PFSK-1 (cell line): Measurements from ENCODE around the gene RPL36A.

ENCODE experiments used
- FOXP2 ChIP-seq: optimal IDR thresholded peaks from 2 replicates; pipeline ENCODE3; 2011; ENCODE audit warnings: borderline replicate concordance, control low read depth, inconsistent platforms; ENCODE audit not compliant: insufficient read depth; ENCODE audit errors: extremely low read length, extremely low read depth
- POLR2AphosphoS5 ChIP-seq: IDR thresholded peaks from 2 replicates; pipeline ENCODE4 v1.6.1; 2012; ENCODE audit warnings: low read depth, mild to moderate bottlenecking, control low read depth, low read length, moderate library complexity
- SIN3A ChIP-seq: IDR thresholded peaks from 2 replicates; pipeline ENCODE4 v1.6.1; 2012; ENCODE audit warnings: mild to moderate bottlenecking, low read length, moderate library complexity, borderline replicate concordance; ENCODE audit not compliant: insufficient read depth
- TAF1 ChIP-seq: IDR thresholded peaks from 2 replicates; pipeline ENCODE4 v1.6.1; 2012; ENCODE audit warnings: low read length, control low read depth, borderline replicate concordance; ENCODE audit not compliant: insufficient read depth
- TF ChIP-seq, protein P1 (sequence below), 2 experiments: IDR thresholded peaks; 2 replicates each; pipeline versions ENCODE4 v1.6.1 to v1.8.0; 2011 to 2012; ENCODE audit warnings: low read depth in 2 of 2, low read length in 2 of 2, control low read depth in 1 of 2, inconsistent platforms in 1 of 2, mild to moderate bottlenecking in 1 of 2, moderate library complexity in 1 of 2; ENCODE audit not compliant: insufficient read depth in 1 of 2

The RPL36A gene

DNA sequence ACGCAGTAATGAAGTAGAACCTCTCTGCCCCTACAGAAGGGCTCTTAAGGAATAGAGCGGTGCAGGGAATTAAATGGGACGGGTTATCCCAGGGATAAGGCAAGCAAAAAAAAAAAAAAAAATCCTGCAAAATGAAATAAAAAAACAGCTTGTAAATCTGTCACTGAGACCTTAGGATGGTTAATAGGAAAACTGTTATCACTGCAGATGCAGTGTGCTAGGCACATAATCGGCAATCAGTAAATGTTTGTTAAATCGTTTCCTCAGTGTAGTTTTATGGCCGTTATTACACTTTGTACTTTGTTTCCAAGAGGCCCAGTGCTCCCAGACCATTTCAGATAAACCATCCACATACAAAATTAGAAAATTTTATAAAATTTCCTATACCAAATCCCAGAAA, 18.2 kb downstream of the RPL36A start:
- TF ChIP-seq POLR2AphosphoS5 (no peak), TAF1 (no peak), SIN3A (no peak), FOXP2 (no peak)
- TF ChIP-seq, protein P1, sequence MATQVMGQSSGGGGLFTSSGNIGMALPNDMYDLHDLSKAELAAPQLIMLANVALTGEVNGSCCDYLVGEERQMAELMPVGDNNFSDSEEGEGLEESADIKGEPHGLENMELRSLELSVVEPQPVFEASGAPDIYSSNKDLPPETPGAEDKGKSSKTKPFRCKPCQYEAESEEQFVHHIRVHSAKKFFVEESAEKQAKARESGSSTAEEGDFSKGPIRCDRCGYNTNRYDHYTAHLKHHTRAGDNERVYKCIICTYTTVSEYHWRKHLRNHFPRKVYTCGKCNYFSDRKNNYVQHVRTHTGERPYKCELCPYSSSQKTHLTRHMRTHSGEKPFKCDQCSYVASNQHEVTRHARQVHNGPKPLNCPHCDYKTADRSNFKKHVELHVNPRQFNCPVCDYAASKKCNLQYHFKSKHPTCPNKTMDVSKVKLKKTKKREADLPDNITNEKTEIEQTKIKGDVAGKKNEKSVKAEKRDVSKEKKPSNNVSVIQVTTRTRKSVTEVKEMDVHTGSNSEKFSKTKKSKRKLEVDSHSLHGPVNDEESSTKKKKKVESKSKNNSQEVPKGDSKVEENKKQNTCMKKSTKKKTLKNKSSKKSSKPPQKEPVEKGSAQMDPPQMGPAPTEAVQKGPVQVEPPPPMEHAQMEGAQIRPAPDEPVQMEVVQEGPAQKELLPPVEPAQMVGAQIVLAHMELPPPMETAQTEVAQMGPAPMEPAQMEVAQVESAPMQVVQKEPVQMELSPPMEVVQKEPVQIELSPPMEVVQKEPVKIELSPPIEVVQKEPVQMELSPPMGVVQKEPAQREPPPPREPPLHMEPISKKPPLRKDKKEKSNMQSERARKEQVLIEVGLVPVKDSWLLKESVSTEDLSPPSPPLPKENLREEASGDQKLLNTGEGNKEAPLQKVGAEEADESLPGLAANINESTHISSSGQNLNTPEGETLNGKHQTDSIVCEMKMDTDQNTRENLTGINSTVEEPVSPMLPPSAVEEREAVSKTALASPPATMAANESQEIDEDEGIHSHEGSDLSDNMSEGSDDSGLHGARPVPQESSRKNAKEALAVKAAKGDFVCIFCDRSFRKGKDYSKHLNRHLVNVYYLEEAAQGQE (IDR thresholded peaks at IDR 0.05; ENCODE audit: insufficient read depth in 1 of 2, low read depth in 2 of 2, low read length in 2 of 2), result no peak

DNA sequence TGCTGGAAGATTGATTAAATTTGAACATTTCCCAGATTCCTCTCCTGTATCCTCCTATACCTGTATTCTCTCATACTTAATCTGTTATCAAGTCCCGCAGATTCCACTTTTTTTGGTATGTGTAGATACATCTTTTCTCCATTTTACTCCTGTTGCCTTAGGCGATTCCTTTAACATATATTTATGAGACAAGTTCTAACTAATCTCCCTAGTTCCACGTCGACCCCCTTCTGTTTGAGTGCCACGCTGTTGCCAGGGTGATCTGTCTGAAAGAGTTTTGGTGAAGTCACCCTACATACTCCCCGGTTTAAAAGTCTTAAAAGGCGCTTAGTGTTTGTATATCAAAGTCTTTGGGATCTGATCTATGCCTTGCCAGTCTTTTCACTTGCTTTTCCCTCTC, 19.6 kb downstream of the RPL36A start:
- TF ChIP-seq, protein P1 (IDR thresholded peaks at IDR 0.05; ENCODE audit: insufficient read depth in 1 of 2, low read depth in 2 of 2, low read length in 2 of 2), result no peak

DNA sequence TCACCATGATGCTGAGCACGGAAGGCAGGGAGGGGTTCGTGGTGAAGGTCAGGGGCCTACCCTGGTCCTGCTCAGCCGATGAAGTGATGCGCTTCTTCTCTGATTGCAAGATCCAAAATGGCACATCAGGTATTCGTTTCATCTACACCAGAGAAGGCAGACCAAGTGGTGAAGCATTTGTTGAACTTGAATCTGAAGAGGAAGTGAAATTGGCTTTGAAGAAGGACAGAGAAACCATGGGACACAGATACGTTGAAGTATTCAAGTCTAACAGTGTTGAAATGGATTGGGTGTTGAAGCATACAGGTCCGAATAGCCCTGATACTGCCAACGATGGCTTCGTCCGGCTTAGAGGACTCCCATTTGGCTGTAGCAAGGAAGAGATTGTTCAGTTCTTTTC, 21.2 kb downstream of the RPL36A start:
- no peak for TF ChIP-seq TAF1
- no peak for TF ChIP-seq POLR2AphosphoS5
- TF ChIP-seq SIN3A, result no peak
- no peak for TF ChIP-seq FOXP2
- TF ChIP-seq, protein P1 (IDR thresholded peaks at IDR 0.05; ENCODE audit: insufficient read depth in 1 of 2, low read depth in 2 of 2, low read length in 2 of 2), result no peak

DNA sequence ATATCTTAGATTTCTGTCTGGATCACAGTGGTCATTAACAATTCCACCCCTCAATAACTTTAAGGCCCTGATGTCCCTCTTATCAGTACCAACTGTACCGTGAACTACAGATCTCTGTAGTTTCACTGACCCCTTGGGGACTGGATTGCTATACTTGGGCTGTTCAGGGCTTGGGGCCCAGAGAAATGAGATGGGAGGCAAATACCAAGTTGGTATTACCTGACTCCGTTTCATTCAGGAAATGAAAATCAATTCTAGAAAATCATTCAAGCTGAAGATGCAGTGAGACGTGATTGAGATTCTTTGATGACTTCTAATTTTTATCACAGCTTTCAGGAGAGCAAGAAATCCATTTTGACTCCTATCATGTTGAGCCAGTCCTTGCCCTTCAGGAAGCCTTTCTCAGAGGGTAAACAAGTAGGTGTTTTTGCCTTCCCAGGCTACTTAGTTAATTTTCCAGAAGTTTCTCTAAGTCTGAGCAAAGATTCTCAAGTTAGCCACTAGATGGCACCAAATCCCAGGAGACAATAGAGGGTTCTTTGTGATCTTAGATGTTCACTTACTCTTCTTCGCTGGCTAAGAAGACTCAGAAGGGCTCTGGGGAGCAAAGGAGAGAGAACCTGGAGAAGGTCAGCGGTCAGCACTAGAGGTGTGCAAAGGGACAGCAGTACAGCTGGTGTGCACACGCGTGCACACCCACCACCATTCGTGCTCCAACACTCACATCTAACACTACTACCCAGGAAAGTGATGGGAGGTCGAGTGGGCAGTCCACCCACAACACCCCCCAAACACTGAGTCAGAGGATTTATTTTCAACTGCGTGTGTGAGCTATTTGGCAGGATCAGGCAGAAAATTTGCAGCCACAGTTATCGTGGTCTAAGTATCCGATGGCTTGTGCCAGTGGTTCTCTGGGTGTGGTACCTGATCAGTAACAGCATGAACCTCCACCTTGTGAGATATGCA, 24.7 kb downstream of the RPL36A start:
- TF ChIP-seq FOXP2 (no peak), POLR2AphosphoS5 (no peak), TAF1 (no peak), SIN3A (no peak)
- TF ChIP-seq, protein P1 (IDR thresholded peaks at IDR 0.05; ENCODE audit: insufficient read depth in 1 of 2, low read depth in 2 of 2, low read length in 2 of 2), result no peak

DNA sequence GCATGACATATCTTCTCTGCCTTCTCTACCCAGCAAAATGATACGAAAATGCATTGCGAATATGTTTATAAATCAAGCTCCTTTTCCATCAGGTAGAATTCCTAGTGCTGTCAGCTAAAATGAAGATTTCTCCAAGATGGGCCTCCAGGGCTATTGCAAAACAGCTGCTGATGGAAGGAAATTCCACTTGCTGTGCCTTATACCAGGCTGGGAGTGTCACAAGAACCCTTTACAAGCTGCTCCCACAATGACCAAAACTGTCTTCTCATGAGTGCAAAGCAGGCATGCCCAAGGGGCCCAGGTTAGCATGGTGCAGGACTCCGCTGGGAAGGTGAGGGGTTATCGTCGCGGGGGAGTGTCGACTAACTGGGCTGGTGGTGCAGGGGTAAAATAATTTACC, 25.9 kb downstream of the RPL36A start:
- TF ChIP-seq FOXP2, result no peak
- TF ChIP-seq SIN3A, result no peak
- no peak for TF ChIP-seq TAF1
- TF ChIP-seq, protein P1 (IDR thresholded peaks at IDR 0.05; ENCODE audit: insufficient read depth in 1 of 2, low read depth in 2 of 2, low read length in 2 of 2), result no peak
- no peak for TF ChIP-seq POLR2AphosphoS5
